ENCODE results near the gene MINK1. TPM values are rescaled to one million over a fixed set of nuclear protein-coding genes. Genes with fewer than 3 reads are reported as not detected.

Gene MINK1
- total and polyA plus RNA-seq, 2 donors (not counting 1 experiment from before 2014, with no cell fraction given): 109 to 160 TPM

- Histone ChIP-seq H3K4me1 (ENCODE audit: control insufficient read depth in 2 of 2, insufficient read depth in 2 of 2, low read length in 2 of 2) (peaks cover 9 to 13% of the 10 kb centered on the region in 2 donors), H3K9me3 (ENCODE audit: control extremely low read depth in 1 of 3, control insufficient read depth in 2 of 3, insufficient read depth in 1 of 3, low read length in 2 of 3) (no peaks in the 10 kb centered on the region), H3K4me2 (replicated peaks; ENCODE audit: low read depth, low read length, poor library complexity, severe bottlenecking) (peak within 1 kb of the TSS; percentile 92), H3K79me2 (ENCODE audit: control insufficient read depth, insufficient read depth, low read length) (no peaks in the 10 kb centered on the region), H3K27me3 (replicated peaks in 1 of 4; ENCODE audit: control extremely low read depth in 1 of 4, control insufficient read depth in 3 of 4, insufficient read depth in 4 of 4, low read length in 3 of 4) (no peaks in the 10 kb centered on the region), H2AFZ (ENCODE audit: insufficient read depth, low read depth, low read length, poor library complexity, severe bottlenecking) (peak within 1 kb of the TSS; percentile 88), H3K36me3 (replicated peaks in 1 of 2; ENCODE audit: control extremely low read depth in 1 of 2, control insufficient read depth in 1 of 2, extremely low read depth in 1 of 2, insufficient read depth in 2 of 2, low read length in 1 of 2) (no peaks in the 10 kb centered on the region), H3K9ac (ENCODE audit: low read length) (peak within 1 kb of the TSS; percentile 78), H3K27ac (ENCODE audit: low read length in 2 of 2) (peak within 1 kb of the TSS; percentile 55 to 79), H3K4me3 (ENCODE audit: control extremely low read depth in 1 of 5, extremely low read depth in 1 of 5, insufficient read depth in 1 of 5, low read depth in 2 of 5, low read length in 4 of 5) (peak within 1 kb of the TSS; percentile 56 to 89 (median 72)), H4K20me1 (ENCODE audit: control insufficient read depth, insufficient read depth, low read length, poor library complexity, severe bottlenecking) (no peaks in the 10 kb centered on the region)
- peaks cover 14% of the 10 kb centered on the region for H3K4me1 Mint-ChIP-seq
- no peaks in the 10 kb centered on the region for H3K9me3 Mint-ChIP-seq (ENCODE audit: insufficient read depth)
- no peaks in the 10 kb centered on the region for H3K27me3 Mint-ChIP-seq
- peak; percentile 89 for DNase-seq
- peak; percentile 99 for ATAC-seq (ENCODE audit: low read depth)
- H3K27ac Mint-ChIP-seq: peak within 1 kb of the TSS; percentile 78
- peak within 1 kb of the TSS; percentile 86 for H3K4me3 Mint-ChIP-seq
- no peak for TF ChIP-seq CTCF (IDR thresholded peaks at IDR 0.05)
- TF ChIP-seq EZH2 (IDR thresholded peaks at IDR 0.05; ENCODE audit: borderline replicate concordance, insufficient read depth, low read depth, low read length, poor library complexity, severe bottlenecking): no peak
- under 1% methylated on average over 98 of the region's 106 CpGs for WGBS (ENCODE audit: insufficient coverage)
- ChIA-PET POLR2A (interaction anchor here (0.7 to 1.9 kb wide), 3 partner anchors 11 to 191 kb away, joined by 4 to 9 read pairs (median 8); partner anchors contain the start of gene PSMB6), CTCF (interaction anchor here (0.8 to 1.6 kb wide), 3 partner anchors 17 to 63 kb away, joined by 3 to 8 read pairs (median 3); no protein-coding TSS in a partner anchor)
- intact Hi-C loops (cut with micrococcal nuclease): loop anchor here (1.0 to 5.0 kb wide), 6 partner anchors 11 to 135 kb away; partner anchors contain the start of genes MED11, MINK1, PSMB6 and RNF167
Observed at GRCh38 chr17:4806777-4807604, 26.1 kb upstream of the MINK1 start, which contains the start of gene PLD2. Gene PLD2, plus strand, starts transcription at chr17:4807152. Its CDS starts 621 bp downstream, at chr17:4807773.
